KOPT-K1 (cell line): ENCODE results near the gene TNFAIP8.

Source experiments
- H3K27ac ChIP-seq: fragments of 200-600 bp; sonication (generic); 2 replicates; pipeline ENCODE4 v1.5.1; 2016; ENCODE audit warnings: antibody characterized with exemption, mild to moderate bottlenecking, low read depth, low read length; ENCODE audit not compliant: poor library complexity, severe bottlenecking
- H3K36me3 ChIP-seq: fragments of 200-600 bp; sonication (generic); 2 replicates; pipeline ENCODE4 v1.5.1; 2017; ENCODE audit warnings: antibody characterized with exemption, mild to moderate bottlenecking, low read length, moderate library complexity; ENCODE audit not compliant: insufficient read depth
- H3K9me3 ChIP-seq: fragments of 200-600 bp; sonication (generic); 2 replicates; pipeline ENCODE4 v1.5.1; 2017; ENCODE audit warnings: antibody characterized with exemption, low read length, mild to moderate bottlenecking; ENCODE audit not compliant: insufficient read depth, poor library complexity, severe bottlenecking

TNFAIP8 gene

DNA sequence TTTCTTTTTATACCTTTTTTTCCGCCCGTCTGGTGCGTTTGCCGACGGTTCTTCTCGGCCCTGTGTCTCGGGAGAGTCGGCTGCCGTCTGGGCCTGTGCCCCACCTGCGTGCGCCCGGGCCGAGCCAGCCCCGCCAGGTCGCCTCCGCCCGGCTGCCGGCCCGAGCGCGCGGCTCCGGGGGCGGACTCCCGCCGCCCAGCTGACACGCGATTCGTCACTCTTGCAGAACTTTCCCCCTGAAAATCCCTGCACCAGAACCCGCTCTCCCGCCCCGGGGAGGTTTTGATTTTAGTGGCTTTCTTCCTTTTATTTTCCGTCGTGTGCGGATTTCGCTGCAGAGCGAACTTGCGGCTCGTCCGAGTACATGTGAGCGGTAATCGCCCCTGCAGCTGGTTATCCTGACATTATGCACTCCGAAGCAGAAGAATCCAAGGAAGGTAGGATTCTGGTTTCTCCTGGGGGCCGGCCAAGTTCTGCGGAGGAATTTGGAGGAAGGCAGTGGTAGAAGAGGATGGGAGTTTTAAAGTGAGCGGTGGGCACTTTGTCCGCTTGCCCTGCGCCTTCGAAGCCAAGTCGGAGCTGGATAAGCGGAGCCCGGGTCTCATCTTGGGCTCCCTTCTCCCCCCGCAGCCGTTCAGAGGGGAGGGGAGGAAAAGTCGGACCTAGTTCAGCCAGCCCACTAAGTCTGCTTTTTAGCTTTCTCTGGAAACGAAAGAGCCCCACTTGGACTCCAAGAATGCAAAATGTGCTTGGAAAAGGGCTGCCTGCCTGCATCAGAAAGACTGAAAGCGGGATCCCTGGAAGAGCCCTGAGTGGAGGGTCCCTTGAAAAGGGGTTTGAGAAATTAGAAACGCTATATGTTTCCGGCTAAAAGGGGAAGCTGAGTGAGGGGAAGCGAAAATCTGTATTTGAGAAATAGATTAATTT lies at the start of gene TNFAIP8:
Gene TNFAIP8 (plus strand): TSS at position 335 of the 927 bp plus-strand sequence. CDS start 72 bp downstream, at position 407.
- H3K36me3 ChIP-seq = peaks cover 26% of the 10 kb centered on the region
- no peaks in the 10 kb centered on the region for H3K9me3 ChIP-seq
- H3K27ac ChIP-seq = peak within 1 kb of the TSS; percentile 10

DNA sequence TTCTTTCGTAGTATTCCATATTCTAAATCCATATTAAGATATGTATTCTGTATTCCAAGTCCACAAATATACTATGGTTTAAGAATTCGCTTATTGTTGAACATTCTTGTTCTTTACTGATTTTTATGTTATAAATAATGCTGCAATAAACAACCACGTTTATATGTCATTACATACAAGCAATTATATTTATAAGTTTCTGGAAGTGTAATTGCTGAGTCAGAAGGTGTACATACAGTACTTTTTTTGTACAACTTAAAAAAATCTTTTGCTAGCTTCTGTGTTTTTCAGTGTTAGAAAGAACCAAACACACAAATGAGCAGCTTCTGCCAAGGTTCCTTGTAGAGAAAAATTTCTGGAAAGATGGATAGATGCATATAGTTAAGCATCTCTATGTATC lies 48.6 kb upstream of the TNFAIP8 start:
- H3K27ac ChIP-seq = peak overlapping the region; percentile 95
- no peaks in the 10 kb centered on the region for H3K9me3 ChIP-seq
- no peaks in the 10 kb centered on the region for H3K36me3 ChIP-seq

DNA sequence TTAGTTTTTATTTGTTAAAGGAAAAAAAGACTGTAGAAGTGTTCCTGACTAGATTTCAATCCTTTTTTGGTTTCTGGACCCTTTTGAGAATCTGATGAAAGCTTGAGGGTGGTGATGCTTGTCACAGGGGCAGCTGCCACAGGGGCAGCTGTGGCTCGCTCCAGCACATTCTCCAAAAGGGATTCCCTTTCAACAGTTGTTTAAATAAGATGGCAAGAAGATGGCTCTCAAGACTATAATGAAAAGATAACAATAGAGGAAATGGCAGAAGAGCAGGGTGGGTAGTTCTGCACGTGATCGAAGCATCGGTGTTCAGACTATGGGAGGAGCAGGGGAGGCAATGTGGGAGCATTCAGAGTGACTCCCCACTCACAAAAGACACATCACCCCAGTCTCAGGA lies 46.5 kb upstream of the TNFAIP8 start:
- Histone ChIP-seq H3K36me3 (no peaks in the 10 kb centered on the region), H3K27ac (peak overlapping the region; percentile 95), H3K9me3 (no peaks in the 10 kb centered on the region)

DNA sequence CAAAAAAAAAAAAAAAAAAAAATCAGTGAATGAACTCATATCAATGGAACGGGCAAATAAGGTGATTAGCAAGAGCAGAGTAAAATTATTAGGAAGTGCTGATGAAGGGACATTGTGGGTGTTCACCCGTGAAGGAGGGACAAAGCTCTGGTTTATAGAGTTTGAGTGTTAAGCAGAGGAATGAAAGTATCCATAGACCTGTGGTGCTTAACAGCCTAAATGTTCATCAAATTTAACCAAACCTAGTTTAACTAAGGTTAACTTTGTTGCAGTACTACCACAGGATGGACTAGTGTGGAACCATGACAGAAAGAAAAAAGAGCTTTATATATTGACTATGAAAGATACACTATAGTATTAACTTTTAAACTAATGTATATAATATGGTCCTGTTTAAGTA lies 44.1 kb upstream of the TNFAIP8 start:
- peaks cover 5% of the 10 kb centered on the region; the same call in 1 of the 2 replicates for H3K36me3 ChIP-seq
- no peaks in the 10 kb centered on the region for H3K9me3 ChIP-seq
- H3K27ac ChIP-seq = peak overlapping the region; percentile 95

DNA sequence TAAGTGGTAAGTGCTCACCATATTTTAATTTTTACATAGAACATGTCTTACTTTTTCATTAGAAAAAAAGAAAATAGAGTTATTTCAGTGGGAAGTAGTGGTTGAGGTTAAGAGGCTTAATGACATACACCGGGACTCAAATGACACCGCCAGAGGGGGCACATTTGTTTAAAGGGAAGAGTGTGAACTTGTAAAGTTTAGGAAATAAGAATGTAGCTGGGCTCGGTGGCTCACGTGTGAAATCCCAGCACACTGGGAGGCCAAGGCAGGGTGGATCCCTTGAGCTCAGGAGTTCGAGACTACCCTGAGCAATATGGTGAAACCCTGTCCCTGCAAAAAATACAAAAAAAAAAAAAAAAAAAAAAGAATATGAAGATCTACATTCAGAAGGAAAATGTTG lies 43.4 kb upstream of the TNFAIP8 start:
- H3K9me3 ChIP-seq = no peaks in the 10 kb centered on the region
- H3K36me3 ChIP-seq = peaks cover 5% of the 10 kb centered on the region; the same call in 1 of the 2 replicates
- peak overlapping the region; percentile 95 for H3K27ac ChIP-seq

DNA sequence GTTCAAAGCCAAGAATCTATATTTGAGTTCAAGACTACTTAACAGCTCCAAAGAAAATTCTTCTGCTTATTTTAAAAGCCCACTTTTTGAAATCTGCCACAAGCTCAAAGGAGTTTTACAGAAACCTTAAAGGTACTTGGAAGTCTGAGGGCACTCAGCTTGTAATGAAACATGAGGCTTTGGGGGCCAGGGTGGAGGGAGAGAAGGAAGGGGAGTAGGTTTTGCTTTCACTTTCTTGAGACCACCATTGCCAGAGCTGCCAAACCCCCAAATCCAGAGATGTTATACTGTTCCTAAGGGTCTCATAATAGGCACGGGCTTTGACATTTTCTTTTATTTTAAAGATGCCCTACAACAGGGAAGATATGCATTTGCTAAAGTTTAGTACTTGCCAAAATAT lies 42.6 kb upstream of the TNFAIP8 start:
- Histone ChIP-seq H3K27ac (peak overlapping the region; percentile 95), H3K9me3 (no peaks in the 10 kb centered on the region), H3K36me3 (peaks cover 5% of the 10 kb centered on the region; the same call in 1 of the 2 replicates)

DNA sequence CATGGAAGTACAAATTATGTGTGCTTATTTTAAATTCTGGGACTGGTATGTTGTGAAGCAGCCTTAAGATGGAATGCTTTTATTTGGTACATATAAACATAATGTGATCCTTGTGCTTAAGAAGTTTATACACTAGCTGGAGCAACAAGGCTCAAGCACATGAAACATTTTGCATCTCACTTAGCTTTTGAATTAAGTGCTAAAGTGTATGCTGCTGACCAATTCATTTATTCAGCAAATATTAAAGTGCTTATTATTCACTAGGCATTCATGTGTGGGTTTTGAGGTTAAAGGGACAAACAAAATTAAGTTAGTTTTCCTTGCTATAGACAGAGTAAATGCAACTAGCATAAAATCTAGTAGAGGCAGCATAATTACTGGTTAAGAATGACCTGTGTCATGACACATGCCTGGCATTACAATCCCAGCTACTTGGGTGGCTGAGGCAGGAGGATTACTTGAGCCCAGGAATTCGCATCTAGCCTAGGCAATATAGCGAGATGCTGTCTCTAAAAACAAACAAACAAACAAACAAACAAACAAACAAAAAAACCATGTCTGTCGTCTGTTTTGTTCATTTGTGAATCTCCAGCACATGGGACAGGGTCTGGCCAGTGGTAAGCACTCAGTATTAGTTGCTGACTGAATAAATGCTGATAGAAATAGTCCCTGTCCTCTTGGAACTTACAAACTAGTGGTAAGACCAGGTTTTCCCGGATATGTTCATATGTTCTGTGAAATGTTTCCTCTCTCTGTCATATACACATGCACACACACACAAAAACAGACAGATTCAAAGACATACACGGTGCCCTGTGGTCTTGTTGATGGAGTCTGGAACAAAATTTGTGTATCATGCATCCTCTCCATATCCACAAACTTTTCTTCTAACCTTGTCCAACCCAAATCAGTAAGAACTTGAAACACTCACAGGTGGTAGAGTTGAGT lies 41.9 kb upstream of the TNFAIP8 start:
- peak overlapping the region; percentile 95 for H3K27ac ChIP-seq
- no peaks in the 10 kb centered on the region for H3K9me3 ChIP-seq
- H3K36me3 ChIP-seq = peaks cover 9% of the 10 kb centered on the region; the same call in 1 of the 2 replicates

DNA sequence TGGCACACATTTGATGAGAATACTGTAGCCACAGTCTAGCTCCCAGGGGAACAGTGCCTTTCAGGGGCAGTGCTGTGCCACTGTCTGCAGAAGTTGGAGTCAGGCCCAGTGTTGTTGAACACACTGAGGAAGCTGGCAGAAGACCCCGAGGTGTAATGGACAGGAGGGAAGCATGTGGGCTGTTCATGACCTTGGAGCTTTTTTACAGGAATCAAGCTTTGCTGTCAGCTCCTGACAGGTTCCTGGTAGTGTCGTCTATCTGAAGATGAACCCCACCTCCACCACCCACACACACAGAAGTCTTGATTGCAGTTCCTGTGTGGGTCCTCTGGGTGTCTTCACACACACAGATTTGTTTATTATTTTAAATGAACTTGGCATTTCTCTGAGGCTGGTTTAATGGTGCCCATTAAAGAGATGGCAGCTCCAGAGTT lies 40.3 kb upstream of the TNFAIP8 start:
- Histone ChIP-seq H3K36me3 (peaks cover 9% of the 10 kb centered on the region; the same call in 1 of the 2 replicates), H3K27ac (peak overlapping the region; percentile 95), H3K9me3 (no peaks in the 10 kb centered on the region)

DNA sequence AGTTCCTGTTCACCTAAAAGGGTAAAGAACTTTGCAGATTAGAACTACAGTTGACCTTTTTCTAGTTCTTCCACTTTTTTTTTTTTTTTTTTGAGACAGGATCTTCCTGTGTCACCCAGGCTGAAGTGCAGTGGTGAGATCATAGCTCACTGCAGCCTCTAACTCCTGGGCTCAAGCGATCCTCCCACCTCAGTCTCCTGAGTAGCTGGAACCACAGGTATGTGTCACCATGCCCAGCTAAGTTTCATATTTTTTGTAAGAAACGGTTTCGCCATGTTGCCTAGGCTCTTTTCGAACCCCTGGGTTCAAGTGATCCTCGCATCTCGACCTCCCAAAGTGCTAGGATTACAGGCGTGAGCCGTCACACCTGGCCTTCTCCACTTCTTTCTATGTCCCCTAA lies 39.7 kb upstream of the TNFAIP8 start:
- Histone ChIP-seq H3K9me3 (no peaks in the 10 kb centered on the region), H3K27ac (peak overlapping the region; percentile 95), H3K36me3 (peaks cover 9% of the 10 kb centered on the region; the same call in 1 of the 2 replicates)

DNA sequence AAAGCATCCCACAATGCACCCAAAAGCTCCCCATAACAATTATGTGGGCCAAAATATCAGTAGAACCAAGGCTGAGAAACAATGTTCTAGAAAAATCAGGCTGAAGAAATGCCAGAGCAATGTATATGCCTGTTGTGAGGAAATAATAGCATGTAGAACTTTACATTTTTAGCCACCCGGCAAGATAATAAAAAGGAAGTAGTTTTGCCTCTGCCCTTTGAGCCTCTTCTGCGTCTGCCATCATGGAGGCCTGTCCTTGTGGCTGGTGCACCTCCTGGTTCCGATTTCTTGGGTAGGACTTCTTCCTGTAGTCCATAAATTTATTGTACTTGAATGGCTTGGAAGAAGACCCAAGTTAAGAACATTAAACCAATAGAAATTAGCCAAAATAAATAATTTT lies 38.9 kb upstream of the TNFAIP8 start:
- Histone ChIP-seq H3K27ac (peak overlapping the region; percentile 95), H3K9me3 (no peaks in the 10 kb centered on the region), H3K36me3 (peaks cover 9% of the 10 kb centered on the region; the same call in 1 of the 2 replicates)

DNA sequence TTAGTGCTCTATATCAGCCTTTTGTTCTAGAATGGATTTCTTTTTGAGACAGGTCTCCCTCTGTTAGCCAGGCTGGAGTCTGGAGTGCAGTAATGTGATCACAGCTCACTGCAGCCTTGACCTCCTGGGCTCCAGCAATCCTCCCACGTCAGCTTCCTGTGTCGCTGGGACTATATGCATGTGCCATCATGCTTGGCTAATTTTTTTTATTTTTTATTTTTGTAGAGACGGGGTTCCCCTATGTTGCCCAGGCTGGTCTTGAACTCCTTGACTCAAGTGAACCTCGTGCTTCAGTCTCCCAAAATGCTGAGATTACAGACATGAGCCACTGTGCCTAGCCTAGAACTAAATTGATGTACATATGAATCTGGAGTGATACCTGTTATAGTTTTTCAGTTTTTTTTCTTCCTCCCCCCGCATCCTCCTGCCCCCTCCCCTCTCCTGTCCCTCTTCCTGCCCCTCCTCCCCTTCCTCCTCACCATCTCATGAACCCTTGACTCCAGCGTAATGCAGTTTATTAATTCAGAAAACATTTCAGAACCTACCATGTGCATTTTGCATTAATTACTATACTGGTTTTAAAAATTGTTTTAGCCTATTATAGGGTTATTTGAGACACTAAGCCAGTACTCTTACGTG lies 37.4 kb upstream of the TNFAIP8 start:
- Histone ChIP-seq H3K9me3 (no peaks in the 10 kb centered on the region), H3K36me3 (peaks cover 9% of the 10 kb centered on the region; the same call in 1 of the 2 replicates), H3K27ac (peak overlapping the region; percentile 56)

DNA sequence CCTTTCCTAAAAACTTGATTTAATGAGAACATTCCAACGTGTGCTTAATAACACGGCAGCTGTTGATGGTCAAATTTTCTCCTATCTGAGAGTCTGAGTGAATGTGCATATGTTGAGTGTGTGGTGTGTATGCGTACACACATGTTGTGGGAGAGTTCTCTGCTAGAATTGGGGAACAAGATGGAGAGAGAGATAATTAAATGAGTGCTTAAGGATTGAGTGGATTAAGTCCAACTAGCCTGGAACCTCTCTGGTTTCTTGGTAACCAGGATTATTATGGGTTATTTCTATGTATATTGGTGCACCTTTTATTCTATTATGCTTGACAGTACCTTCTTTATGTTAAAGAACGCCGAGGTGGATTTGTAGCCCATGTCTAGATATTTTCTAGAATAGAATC lies 36.4 kb upstream of the TNFAIP8 start:
- H3K9me3 ChIP-seq = no peaks in the 10 kb centered on the region
- H3K27ac ChIP-seq = peak overlapping the region; percentile 56
- H3K36me3 ChIP-seq = peaks cover 9% of the 10 kb centered on the region; the same call in 1 of the 2 replicates

DNA sequence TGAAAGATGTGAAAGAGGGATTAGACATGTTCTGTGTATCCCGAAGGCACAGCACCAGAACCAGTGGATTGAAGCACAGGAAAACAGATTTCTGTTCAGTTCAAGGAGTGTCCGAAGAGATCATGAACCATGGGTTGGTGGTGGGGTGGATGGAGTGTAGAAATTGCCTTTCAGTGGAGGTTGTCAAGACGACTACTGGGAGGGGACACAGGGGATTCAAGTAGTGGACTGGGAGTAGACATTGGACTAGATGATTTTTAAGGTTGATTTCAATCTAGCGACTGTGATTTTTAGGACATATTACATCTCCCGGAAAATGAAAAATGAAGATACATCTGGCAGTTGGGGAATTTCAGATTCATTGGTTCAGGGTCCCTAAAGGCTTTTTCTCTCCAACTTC lies 35.9 kb upstream of the TNFAIP8 start:
- H3K9me3 ChIP-seq = no peaks in the 10 kb centered on the region
- H3K36me3 ChIP-seq = peaks cover 9% of the 10 kb centered on the region; the same call in 1 of the 2 replicates
- peak overlapping the region; percentile 56 for H3K27ac ChIP-seq

DNA sequence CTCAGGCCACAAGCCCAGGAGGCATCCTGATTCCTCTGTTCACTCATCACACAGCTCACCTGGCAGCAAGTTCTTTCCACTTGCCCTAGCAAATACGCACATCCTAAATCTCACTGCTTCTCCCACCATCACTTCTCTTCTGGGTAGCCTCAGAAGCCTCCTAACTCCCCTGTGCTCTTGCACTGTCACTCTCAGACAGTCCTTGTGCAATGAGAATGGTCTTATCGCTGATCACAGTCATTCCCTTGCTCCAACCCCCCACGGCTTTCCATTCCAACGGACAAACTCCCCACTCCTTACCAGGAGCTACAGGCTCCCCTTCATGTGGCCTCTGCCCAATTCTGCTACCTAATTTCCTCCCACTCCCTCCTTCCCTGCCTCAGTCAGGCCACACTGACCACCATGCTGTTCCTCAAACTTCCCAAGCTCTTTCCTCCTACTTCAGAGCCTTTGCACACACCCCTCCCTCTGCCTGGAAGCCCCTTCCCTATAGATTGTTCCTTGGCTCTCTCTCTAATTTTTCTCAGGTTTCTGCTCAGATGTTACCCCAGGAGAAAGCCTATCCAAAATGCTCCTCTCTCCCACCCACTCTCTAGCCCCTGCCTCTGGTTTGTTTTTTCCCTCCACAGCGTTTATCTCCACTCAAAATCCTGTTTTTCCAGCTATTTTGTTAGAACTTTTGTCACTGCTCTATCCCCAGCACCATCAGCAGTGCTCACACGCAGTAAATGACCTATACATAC lies 34.1 kb upstream of the TNFAIP8 start:
- Histone ChIP-seq H3K36me3 (0 out of 2 replicates have a peak, but pooled peaks cover 4% of the 10 kb centered on the region), H3K9me3 (no peaks in the 10 kb centered on the region), H3K27ac (peak overlapping the region; percentile 56)
